HEK293T (cell line): ENCODE data around the gene TNIP2.

ENCODE experiments used
- ARNT ChIP-seq: fragments of 450-650 bp; IDR thresholded peaks from 2 replicates; pipeline ENCODE4 v1.6.1; 2017; ENCODE audit warnings: mild to moderate bottlenecking
- BHLHE40 ChIP-seq: fragments of 450-650 bp; IDR thresholded peaks from 2 replicates; pipeline ENCODE4 v1.6.1; 2016; ENCODE audit warnings: mild to moderate bottlenecking, moderate library complexity, borderline replicate concordance
- CTBP1 ChIP-seq: fragments of 450-650 bp; IDR thresholded peaks from 2 replicates; pipeline ENCODE4 v1.6.1; 2016; ENCODE audit warnings: borderline replicate concordance
- FOXA1 ChIP-seq: fragments of 450-650 bp; IDR thresholded peaks from 2 replicates; pipeline ENCODE4 v1.6.1; 2016; ENCODE audit warnings: mild to moderate bottlenecking
- FOXK2 ChIP-seq: fragments of 450-650 bp; IDR thresholded peaks from 2 replicates; pipeline ENCODE4 v1.6.1; 2016; ENCODE audit warnings: mild to moderate bottlenecking
- HDGF ChIP-seq: fragments of 450-650 bp; IDR thresholded peaks from 2 replicates; pipeline ENCODE4 v1.6.1; 2017; ENCODE audit warnings: antibody characterized with exemption, borderline replicate concordance
- LEF1 ChIP-seq: fragments of 450-650 bp; IDR thresholded peaks from 2 replicates; pipeline ENCODE4 v1.6.1; 2017; ENCODE audit warnings: mild to moderate bottlenecking, borderline replicate concordance
- NFRKB ChIP-seq: fragments of 450-650 bp; IDR thresholded peaks from 2 replicates; pipeline ENCODE4 v1.6.1; 2016; ENCODE audit warnings: mild to moderate bottlenecking, moderate library complexity
- PKNOX1 ChIP-seq: fragments of 450-650 bp; IDR thresholded peaks from 2 replicates; pipeline ENCODE4 v1.6.1; 2016
- SP1 ChIP-seq: fragments of 450-650 bp; IDR thresholded peaks from 2 replicates; pipeline ENCODE4 v1.6.1; 2017
- TARDBP ChIP-seq: fragments of 450-650 bp; IDR thresholded peaks from 2 replicates; pipeline ENCODE4 v1.6.1; 2016

GRCh38 chr4:2699534-2699933 is 56.6 kb downstream of the TNIP2 start:
- TF ChIP-seq SP1 (no peak), HDGF (no peak), NFRKB (no peak), FOXA1 (no peak), TARDBP (no peak), CTBP1 (no peak), FOXK2 (no peak), LEF1 (no peak), BHLHE40 (no peak), PKNOX1 (no peak), ARNT (no peak)
